Stimulated activated naive B cell treated with anti-CD40 and anti-IgM and Interleukin-4, amounts not matched to agents 10 μg/mL and 1 μg/mL and 100 μg/mL, for 72 hours (primary cell): ENCODE results near the gene ECPAS.
A peak's percentile ranks its signal among the peaks of the same experiment; 100 is the strongest.
"Not testable (repeated sequence)": the region's sequence is repeated elsewhere in the genome, so short reads cannot be mapped to it uniquely, and the experiment has no call there.

Experiments
- ATAC-seq, 2 donors: fragments of 150-1000 bp; cut with Tn5 transposase; replicated peaks; 2 replicates each; pipeline ENCODE4 v1.10.0; 2021; ENCODE audit warnings: moderate library complexity in 1 of 2
- DNase-seq: peaks from one replicate; pipeline ENCODE4 v3.0.0; 2021
- H3K27ac Mint-ChIP-seq: one replicate; pipeline ENCODE4 v1.8.0; 2022; ENCODE audit warnings: mild to moderate bottlenecking, mixed read lengths
- H3K27me3 Mint-ChIP-seq, 2 donors: one replicate each; pipeline ENCODE4 v1.8.0; 2022; ENCODE audit warnings: mixed read lengths in 2 of 2
- H3K36me3 Mint-ChIP-seq, 2 donors: one replicate each; pipeline ENCODE4 v1.8.0; 2022; ENCODE audit warnings: mixed read lengths in 2 of 2, mild to moderate bottlenecking in 1 of 2
- H3K4me1 Mint-ChIP-seq, 2 donors: one replicate each; pipeline ENCODE4 v1.8.0; 2022; ENCODE audit warnings: mixed read lengths in 2 of 2, mild to moderate bottlenecking in 1 of 2
- H3K4me3 Mint-ChIP-seq, 2 donors: one replicate each; pipeline ENCODE4 v1.8.0; 2022; ENCODE audit warnings: mild to moderate bottlenecking in 2 of 2, mixed read lengths in 2 of 2, moderate library complexity in 1 of 2
- H3K9me3 Mint-ChIP-seq, 2 donors: one replicate each; pipeline ENCODE4 v1.8.0; 2022; ENCODE audit warnings: mixed read lengths in 2 of 2, mild to moderate bottlenecking in 1 of 2

The ECPAS gene

DNA sequence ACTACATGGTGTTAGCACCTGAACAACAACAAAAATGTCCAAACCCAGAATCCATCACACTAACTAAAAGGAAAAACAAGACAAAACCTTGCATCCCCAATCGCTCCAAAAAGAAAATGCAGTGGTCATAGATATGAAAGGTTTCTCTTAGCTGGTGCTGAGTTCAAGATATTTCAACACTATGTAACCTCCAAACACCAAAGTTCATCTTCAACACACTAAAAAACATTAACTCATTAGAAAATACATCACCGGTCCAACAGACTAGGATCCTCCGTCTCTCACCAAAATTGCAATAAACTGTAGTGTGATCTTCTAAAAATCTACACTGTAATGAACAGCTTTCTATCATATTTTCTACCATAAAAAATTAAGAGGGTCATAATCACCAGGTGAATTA lies 60.8 kb downstream of the ECPAS start:
- ATAC-seq (no peak), DNase-seq (no peak)
- Mint-ChIP-seq H3K27ac (no peak overlapping the region), H3K9me3 (no peaks in the 10 kb centered on the region), H3K36me3 (peaks cover 45 to 63% of the 10 kb centered on the region in 2 donors), H3K27me3 (no peaks in the 10 kb centered on the region), H3K4me1 (peaks cover 0 to 10% of the 10 kb centered on the region in 2 donors), H3K4me3 (no peak overlapping the region)

DNA sequence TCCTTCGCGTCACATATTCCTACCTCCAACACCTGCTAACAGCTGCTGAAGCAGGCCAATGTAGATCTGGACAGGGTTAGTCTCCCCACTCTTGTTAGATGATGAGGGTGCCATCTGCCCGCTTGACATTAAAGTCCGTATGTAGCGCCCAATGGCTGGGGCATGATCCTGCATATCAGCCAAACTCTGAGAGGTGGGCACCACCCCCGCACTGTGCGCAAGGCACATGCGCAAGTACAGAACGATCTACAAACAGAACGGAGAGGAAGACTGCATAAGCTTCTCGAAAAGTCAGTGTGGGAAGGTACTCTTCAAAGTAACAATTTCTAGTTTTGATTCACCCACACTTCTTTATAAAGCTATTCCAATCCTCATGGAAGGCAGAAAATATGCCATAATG lies 69.8 kb downstream of the ECPAS start:
- H3K4me1 Mint-ChIP-seq = no peaks in the 10 kb centered on the region
- H3K9me3 Mint-ChIP-seq = no peaks in the 10 kb centered on the region
- H3K27ac Mint-ChIP-seq = no peak overlapping the region
- peaks cover 44 to 59% of the 10 kb centered on the region in 2 donors for H3K36me3 Mint-ChIP-seq
- no peaks in the 10 kb centered on the region for H3K27me3 Mint-ChIP-seq
- no peak for DNase-seq
- no peak overlapping the region for H3K4me3 Mint-ChIP-seq
- ATAC-seq = no peak

DNA sequence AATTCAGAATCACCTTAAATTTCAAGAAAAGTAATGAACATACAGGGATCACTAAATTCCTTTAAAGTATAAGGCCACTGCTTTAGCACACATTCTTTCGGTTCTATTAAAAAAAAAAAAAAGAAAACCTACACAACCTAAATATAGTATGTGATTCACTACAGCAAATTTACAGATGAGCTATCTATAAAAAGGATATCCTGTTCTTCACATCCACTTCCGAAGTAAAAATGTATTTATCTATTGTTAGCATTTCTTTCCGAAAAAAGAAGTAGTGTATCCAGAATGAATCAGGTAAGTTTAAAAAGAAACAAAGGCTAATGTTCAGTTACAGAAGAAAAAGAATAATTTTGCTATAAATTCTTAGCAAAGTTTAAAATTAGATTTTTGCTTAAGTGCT lies 70.2 kb downstream of the ECPAS start:
- Mint-ChIP-seq H3K27me3 (no peaks in the 10 kb centered on the region), H3K4me3 (no peak overlapping the region), H3K27ac (no peak overlapping the region), H3K36me3 (peaks cover 44 to 60% of the 10 kb centered on the region in 2 donors), H3K4me1 (no peaks in the 10 kb centered on the region), H3K9me3 (no peaks in the 10 kb centered on the region)
- DNase-seq (no peak), ATAC-seq (no peak)

DNA sequence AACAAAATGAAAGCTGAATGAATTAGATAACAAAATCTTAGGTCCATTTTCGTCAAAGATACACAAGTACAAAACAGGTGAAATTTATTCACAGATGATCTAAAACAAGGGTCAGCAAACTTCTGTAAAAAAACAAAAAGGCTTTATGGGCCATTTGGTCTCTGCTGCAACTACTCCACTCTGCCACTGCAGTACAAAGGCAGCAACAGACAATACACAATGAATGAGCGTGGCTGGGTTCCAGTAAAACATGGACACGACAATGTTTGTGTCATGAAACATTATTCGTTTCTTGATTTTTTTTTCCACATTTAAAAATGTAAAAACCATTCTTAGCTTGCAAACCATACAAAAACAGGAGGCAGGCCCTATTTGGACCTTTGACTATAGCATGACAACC lies 71.9 kb downstream of the ECPAS start:
- ATAC-seq = no peak
- Mint-ChIP-seq H3K9me3 (no peaks in the 10 kb centered on the region), H3K27ac (no peak overlapping the region), H3K4me3 (no peak overlapping the region), H3K27me3 (no peaks in the 10 kb centered on the region), H3K4me1 (no peaks in the 10 kb centered on the region), H3K36me3 (peaks cover 54 to 74% of the 10 kb centered on the region in 2 donors)
- DNase-seq = no peak

DNA sequence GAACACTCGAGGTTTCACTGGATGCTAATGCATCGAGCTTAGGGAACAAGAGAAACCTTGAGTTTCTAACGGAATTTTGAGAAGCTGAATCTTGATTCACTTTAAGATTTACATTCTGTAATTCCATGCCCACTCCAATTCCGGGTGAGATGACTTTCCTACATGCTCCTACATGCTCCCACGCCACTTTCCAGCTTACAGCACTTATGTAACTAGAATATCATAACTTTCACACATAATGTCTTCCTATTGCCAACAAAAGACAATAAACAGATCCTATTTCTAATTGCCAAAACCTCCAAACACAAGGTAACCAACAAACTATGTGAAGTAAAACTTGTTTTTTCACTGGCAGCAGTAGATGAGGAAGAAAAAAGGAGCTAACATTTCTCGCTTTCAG lies 72.9 kb downstream of the ECPAS start:
- DNase-seq (no peak), ATAC-seq (no peak)
- H3K9me3 Mint-ChIP-seq = peaks cover 0 to under 1% of the 10 kb centered on the region in 2 donors
- no peak overlapping the region for H3K27ac Mint-ChIP-seq
- H3K4me1 Mint-ChIP-seq = no peaks in the 10 kb centered on the region
- no peaks in the 10 kb centered on the region for H3K27me3 Mint-ChIP-seq
- peaks cover 51 to 76% of the 10 kb centered on the region in 2 donors for H3K36me3 Mint-ChIP-seq
- H3K4me3 Mint-ChIP-seq = no peak overlapping the region

DNA sequence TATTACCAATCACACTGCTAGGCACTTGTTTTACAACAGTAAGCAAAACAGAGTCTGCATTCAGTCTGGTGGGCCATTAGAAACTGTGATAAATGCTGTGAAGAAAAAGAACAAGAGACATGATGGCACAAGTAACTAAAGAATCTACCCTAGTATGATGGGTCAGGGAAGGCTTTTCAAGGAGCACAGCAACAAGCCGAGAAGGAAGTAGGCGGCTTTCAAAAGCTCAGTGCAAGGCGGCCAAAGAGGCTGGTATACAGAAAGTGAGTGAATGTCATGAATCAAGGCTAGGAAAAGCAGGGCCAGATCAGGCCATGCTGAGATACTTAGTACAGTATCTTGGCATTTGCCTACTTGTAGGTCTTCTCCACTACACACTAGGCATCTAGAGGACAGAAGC lies 76.4 kb downstream of the ECPAS start:
- Mint-ChIP-seq H3K27me3 (no peaks in the 10 kb centered on the region), H3K36me3 (peaks cover 65 to 81% of the 10 kb centered on the region in 2 donors), H3K9me3 (peaks cover 10 to 18% of the 10 kb centered on the region in 2 donors), H3K4me1 (no peaks in the 10 kb centered on the region), H3K4me3 (no peak overlapping the region), H3K27ac (no peak overlapping the region)
- no peak for ATAC-seq
- no peak for DNase-seq

DNA sequence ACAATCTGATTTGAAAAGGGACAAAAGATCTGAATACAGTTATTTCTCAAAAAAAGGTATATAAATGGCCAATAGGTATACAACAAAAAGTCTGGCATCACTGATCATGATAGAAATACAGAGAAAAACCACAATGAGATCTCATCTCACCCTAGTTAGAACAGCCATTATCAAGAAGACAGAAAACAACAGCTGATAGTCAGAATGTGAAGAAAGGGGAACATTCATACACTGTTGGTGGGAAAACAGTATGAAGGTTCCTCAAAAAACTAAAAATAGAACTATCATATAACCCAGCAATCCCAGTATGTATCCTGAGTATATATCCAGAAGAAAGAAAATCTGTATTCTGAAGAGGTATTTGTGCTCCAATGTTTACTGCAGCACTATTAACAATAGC lies 78.5 kb downstream of the ECPAS start:
- no peak for ATAC-seq
- H3K4me3 Mint-ChIP-seq = no peak overlapping the region
- peaks cover 19 to 28% of the 10 kb centered on the region in 2 donors for H3K9me3 Mint-ChIP-seq
- H3K36me3 Mint-ChIP-seq = peaks cover 74 to 85% of the 10 kb centered on the region in 2 donors
- H3K4me1 Mint-ChIP-seq = no peaks in the 10 kb centered on the region
- H3K27ac Mint-ChIP-seq = no peak overlapping the region
- no peaks in the 10 kb centered on the region for H3K27me3 Mint-ChIP-seq
- no peak for DNase-seq

DNA sequence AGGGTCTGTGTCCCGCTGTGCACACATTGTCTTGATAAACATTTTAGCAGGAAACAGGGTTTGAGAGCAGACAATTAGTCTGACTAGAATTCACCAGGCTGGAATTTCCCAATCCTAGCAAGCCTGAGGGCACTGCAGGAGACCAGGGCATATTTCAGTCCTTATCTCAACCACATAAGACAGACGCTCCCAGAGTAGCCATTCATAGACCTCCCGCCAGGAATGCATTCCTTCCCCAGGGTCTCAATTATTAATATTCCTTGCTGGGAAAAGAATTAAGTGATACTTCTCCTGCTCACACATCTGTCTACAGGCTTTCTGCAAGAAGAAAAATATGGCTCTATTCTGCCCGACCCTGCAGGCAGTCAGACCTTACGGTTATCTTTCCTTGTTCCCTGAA lies 82.7 kb downstream of the ECPAS start:
- H3K27ac Mint-ChIP-seq, H3K4me3 Mint-ChIP-seq, H3K27me3 Mint-ChIP-seq, DNase-seq, H3K4me1 Mint-ChIP-seq, ATAC-seq: not testable (repeated sequence)
- peaks cover 79 to 91% of the 10 kb centered on the region in 2 donors for H3K36me3 Mint-ChIP-seq
- peaks cover 25 to 37% of the 10 kb centered on the region in 2 donors for H3K9me3 Mint-ChIP-seq

DNA sequence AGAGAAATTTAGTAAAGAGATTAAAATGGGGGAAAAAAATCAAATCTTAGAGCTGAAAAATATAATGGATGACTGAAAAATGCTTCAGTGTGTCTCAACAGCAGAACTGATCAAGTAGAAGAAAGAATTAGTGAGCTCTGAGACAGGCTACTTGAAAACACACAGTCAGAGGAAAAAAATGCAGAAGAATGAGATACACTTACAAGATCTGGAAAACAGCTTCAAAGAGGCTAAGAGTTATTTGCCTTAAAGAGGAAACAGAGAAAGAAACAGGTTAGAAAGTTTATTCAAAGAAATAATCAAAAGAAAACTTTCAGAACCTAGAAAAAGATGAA lies 83.7 kb downstream of the ECPAS start:
- DNase-seq (no peak), ATAC-seq (no peak)
- peaks cover 74 to 86% of the 10 kb centered on the region in 2 donors for H3K36me3 Mint-ChIP-seq
- peaks cover 21 to 30% of the 10 kb centered on the region in 2 donors for H3K9me3 Mint-ChIP-seq
- H3K27me3 Mint-ChIP-seq = no peaks in the 10 kb centered on the region
- no peaks in the 10 kb centered on the region for H3K4me1 Mint-ChIP-seq
- H3K27ac Mint-ChIP-seq = peak overlapping the region; percentile 10
- no peak overlapping the region for H3K4me3 Mint-ChIP-seq

DNA sequence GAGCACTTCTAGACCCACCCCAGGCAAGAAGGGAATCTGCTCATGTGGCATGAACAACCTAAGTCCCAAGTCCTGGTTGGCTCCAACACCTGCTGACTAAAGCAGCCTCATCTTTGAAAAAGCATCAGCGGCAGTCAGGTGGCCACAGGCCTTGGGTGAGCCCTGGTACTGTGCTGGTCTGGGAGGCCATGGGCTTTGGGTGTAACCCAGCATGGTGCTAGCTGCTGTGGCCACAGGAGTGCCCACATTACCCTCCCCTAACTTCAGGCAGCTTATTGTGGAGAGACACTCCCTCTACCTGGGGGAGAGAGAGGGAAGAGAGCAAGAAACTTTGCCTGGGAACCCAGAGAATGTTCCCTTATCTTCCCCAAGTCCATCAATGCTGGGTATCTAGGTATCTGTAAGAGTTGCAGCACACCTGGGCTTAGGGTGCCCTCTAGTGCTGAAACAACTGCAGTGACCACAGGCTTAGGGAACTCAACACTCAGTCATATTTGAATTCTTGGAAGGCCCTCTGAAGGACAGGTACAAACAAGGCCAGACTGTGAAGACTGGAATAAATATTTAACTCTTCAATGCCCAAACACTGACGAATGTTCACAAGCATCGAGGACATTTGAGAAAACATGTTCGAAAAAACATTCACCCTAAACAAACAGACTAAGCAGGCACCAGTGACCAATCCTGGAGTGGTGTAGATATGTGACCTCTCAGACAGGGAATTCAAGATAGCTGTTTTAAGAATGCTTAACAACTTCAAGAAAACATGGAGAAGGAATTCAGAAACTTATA lies 84.2 kb downstream of the ECPAS start:
- ATAC-seq = no peak
- peaks cover 20 to 25% of the 10 kb centered on the region in 2 donors for H3K9me3 Mint-ChIP-seq

DNA sequence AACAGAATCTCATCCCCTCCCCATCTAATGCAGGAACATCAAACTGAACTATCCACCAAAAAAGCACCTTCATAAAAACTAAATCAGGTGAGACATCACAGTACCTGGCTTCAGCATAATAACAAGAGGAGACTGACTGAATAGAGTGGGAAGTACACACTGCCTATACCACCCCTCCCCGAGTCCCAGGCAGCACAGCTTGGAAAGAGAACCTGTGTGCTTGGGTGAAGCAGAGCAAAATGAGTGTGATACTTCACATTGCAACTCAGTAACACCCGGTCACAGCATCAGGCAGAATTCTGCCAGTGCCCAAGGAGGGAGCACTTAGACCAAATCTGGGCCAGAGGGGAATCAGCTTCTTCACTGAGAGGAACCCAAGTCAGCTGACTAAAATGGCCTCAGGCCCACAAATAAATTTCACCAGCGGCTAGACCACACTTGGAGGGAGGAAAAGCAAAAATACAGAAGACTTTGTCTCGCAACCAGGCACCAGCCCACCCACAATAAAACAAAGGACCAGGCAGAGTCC lies 84.9 kb downstream of the ECPAS start:
- no peaks in the 10 kb centered on the region for H3K4me1 Mint-ChIP-seq
- ATAC-seq (no peak), DNase-seq (no peak)
- peaks cover 73 to 85% of the 10 kb centered on the region in 2 donors for H3K36me3 Mint-ChIP-seq
- H3K9me3 Mint-ChIP-seq = peaks cover 15 to 19% of the 10 kb centered on the region in 2 donors
- no peaks in the 10 kb centered on the region for H3K27me3 Mint-ChIP-seq
- H3K4me3 Mint-ChIP-seq = no peak overlapping the region
- H3K27ac Mint-ChIP-seq = peak overlapping the region; percentile 59

More for the DNA sequence above, 84.2 kb downstream of the ECPAS start:
- peak overlapping the region; percentile 9 for H3K27ac Mint-ChIP-seq
- no peak overlapping the region for H3K4me3 Mint-ChIP-seq
- H3K27me3 Mint-ChIP-seq = no peaks in the 10 kb centered on the region
- H3K4me1 Mint-ChIP-seq = no peaks in the 10 kb centered on the region
- DNase-seq = no peak
- H3K36me3 Mint-ChIP-seq = peaks cover 74 to 86% of the 10 kb centered on the region in 2 donors

DNA sequence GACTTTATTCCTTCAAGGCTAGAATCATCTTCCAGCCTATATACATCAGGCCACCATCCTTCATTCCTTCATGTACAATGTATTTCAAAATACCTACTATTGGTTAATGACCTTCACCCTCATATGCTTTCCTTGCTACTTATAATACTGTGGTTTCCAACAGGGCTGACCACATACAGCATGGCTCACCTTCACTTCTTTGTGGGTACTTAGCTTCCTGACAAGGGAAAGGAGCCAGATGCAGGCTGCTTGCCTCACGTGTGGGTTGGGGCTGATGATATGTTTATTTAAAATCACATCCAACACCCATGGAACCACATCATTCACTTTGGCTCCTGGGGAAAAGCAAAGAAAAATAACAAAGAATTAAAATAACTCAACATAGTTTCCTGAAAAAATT lies 90.2 kb downstream of the ECPAS start:
- DNase-seq = no peak
- Mint-ChIP-seq H3K36me3 (peaks cover 50 to 55% of the 10 kb centered on the region in 2 donors), H3K27me3 (no peaks in the 10 kb centered on the region), H3K27ac (no peak overlapping the region), H3K4me3 (no peak overlapping the region), H3K9me3 (no peaks in the 10 kb centered on the region), H3K4me1 (no peaks in the 10 kb centered on the region)
- no peak for ATAC-seq

DNA sequence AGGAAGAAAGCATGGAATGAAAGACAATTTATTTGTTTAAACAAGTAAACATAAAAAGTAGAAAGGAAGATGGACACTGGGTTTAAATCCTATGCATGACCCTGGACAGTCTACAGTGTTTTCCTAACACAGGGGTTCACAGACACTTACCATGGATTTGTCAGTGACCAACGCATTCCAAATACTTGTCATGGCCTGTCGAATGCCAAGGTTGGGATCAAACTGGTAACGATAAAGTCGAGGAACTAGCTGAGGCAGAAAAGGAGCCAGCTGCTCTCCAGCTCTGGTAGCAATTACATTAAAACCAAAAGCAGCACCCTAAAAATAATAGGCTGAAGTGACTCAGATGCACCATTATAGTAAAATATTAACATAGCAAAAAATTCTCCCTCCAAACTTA lies 94.8 kb downstream of the ECPAS start:
- Mint-ChIP-seq H3K36me3 (peaks cover 24 to 29% of the 10 kb centered on the region in 2 donors), H3K9me3 (no peaks in the 10 kb centered on the region), H3K27me3 (no peaks in the 10 kb centered on the region), H3K4me3 (no peak overlapping the region), H3K27ac (no peak overlapping the region), H3K4me1 (no peaks in the 10 kb centered on the region)
- DNase-seq = no peak
- no peak for ATAC-seq

DNA sequence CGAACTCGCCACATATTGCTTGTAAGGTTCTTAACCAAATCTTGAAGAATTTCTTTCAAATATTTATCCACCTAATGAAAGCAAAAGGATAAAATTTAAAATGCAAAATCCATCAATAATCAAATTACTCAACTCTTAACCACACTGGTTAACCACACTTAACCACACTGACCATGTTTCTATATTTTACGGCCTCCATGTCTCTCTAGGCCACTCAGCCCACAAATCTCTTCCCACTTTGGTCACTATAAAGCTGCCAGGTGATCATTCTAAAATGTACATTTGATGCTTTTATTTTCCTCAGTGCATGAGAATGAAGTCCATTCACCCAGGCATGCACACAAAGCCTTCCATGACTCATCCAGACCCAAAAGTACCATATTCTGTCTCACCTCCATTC lies 97.8 kb downstream of the ECPAS start:
- Mint-ChIP-seq H3K9me3 (no peaks in the 10 kb centered on the region), H3K27me3 (no peaks in the 10 kb centered on the region), H3K27ac (no peak overlapping the region), H3K4me3 (no peak overlapping the region), H3K4me1 (no peaks in the 10 kb centered on the region), H3K36me3 (peaks cover 24 to 26% of the 10 kb centered on the region in 2 donors)
- ATAC-seq = peak; percentile 43 to 49
- no peak for DNase-seq

DNA sequence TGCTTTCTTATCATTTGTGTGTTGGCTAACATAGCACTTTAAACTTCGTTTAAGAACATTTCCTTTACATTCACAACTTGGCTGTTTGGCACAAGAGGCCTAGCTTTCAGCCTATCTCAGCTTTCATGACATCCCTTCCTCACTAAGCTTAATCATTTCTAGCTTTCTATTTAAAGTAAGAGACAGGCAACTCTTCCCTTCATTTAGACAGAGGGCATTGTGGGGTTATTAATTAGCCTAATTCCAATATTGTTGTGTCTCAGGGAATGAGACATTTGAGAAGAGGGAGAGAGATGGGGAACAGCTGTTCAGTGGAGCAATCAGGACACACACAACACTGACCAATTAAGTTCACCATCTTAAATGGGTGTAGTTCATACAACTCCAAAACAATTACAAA lies 103.2 kb downstream of the ECPAS start:
- H3K4me1 Mint-ChIP-seq = no peaks in the 10 kb centered on the region
- DNase-seq (no peak), ATAC-seq (no peak)
- no peak overlapping the region for H3K27ac Mint-ChIP-seq
- H3K36me3 Mint-ChIP-seq = peaks cover 47 to 71% of the 10 kb centered on the region in 2 donors
- H3K27me3 Mint-ChIP-seq = no peaks in the 10 kb centered on the region
- no peak overlapping the region for H3K4me3 Mint-ChIP-seq
- no peaks in the 10 kb centered on the region for H3K9me3 Mint-ChIP-seq
